ENCODE measurements around the gene PTPRD. TPM values are rescaled to one million over a fixed set of nuclear protein-coding genes. Genes with fewer than 3 reads are reported as not detected.

The PTPRD gene
- total RNA-seq, 1 experiment from 2014 or later = 1.8 TPM

- Mint-ChIP-seq H3K9me3 (ENCODE audit: low read depth, unreplicated experiment) (peaks cover 2% of the 10 kb centered on the region), H3K27ac (ENCODE audit: unreplicated experiment) (no peak overlapping the region), H3K4me3 (ENCODE audit: low read depth, unreplicated experiment) (no peak overlapping the region), H3K4me1 (ENCODE audit: low read depth, unreplicated experiment) (no peaks in the 10 kb centered on the region), H3K36me3 (ENCODE audit: insufficient read depth, unreplicated experiment) (peaks cover 9% of the 10 kb centered on the region), H3K27me3 (ENCODE audit: unreplicated experiment) (no peaks in the 10 kb centered on the region)
- CTCF ChIA-PET = no interaction called here
- BruUV-seq (replicated peaks) = no TSS peak
- intact Hi-C loops (cut with micrococcal nuclease; ENCODE audit: unreplicated experiment) = no loop called here
- TF ChIP-seq CTCF (IDR thresholded peaks at IDR 0.05; ENCODE audit: unreplicated experiment) = no peak
- no peak for DNase-seq
Measured at GRCh38 chr9:9615086-9615485, 997.7 kb downstream of the PTPRD start.

- Mint-ChIP-seq H3K9me3 (ENCODE audit: low read depth, unreplicated experiment) (peaks cover 2% of the 10 kb centered on the region), H3K4me3 (ENCODE audit: low read depth, unreplicated experiment) (no peak overlapping the region), H3K4me1 (ENCODE audit: low read depth, unreplicated experiment) (no peaks in the 10 kb centered on the region), H3K27ac (ENCODE audit: unreplicated experiment) (no peak overlapping the region), H3K27me3 (ENCODE audit: unreplicated experiment) (no peaks in the 10 kb centered on the region), H3K36me3 (ENCODE audit: insufficient read depth, unreplicated experiment) (peaks cover 9% of the 10 kb centered on the region)
- intact Hi-C loops (cut with micrococcal nuclease; ENCODE audit: unreplicated experiment) = no loop called here
- TF ChIP-seq CTCF (IDR thresholded peaks at IDR 0.05; ENCODE audit: unreplicated experiment) = no peak
- no peak for DNase-seq
- no TSS peak for BruUV-seq (replicated peaks)
- CTCF ChIA-PET = no interaction called here
Measured at GRCh38 chr9:9614607-9615006, 998.2 kb downstream of the PTPRD start.

GRCh38 chr9:9612755-9613154 lies 1000.0 kb downstream of the PTPRD start:
- H3K36me3 Mint-ChIP-seq (ENCODE audit: insufficient read depth, unreplicated experiment) = no peaks in the 10 kb centered on the region
- no peak overlapping the region for H3K4me3 Mint-ChIP-seq (ENCODE audit: low read depth, unreplicated experiment)
- H3K4me1 Mint-ChIP-seq (ENCODE audit: low read depth, unreplicated experiment) = no peaks in the 10 kb centered on the region
- H3K27ac Mint-ChIP-seq (ENCODE audit: unreplicated experiment) = no peak overlapping the region
- no peak for TF ChIP-seq CTCF (IDR thresholded peaks at IDR 0.05; ENCODE audit: unreplicated experiment)
- H3K9me3 Mint-ChIP-seq (ENCODE audit: low read depth, unreplicated experiment) = peaks cover 2% of the 10 kb centered on the region
- no peak for DNase-seq
- intact Hi-C loops (cut with micrococcal nuclease; ENCODE audit: unreplicated experiment) = no loop called here
- BruUV-seq (replicated peaks) = no TSS peak
- CTCF ChIA-PET = no interaction called here
- no peaks in the 10 kb centered on the region for H3K27me3 Mint-ChIP-seq (ENCODE audit: unreplicated experiment)

GRCh38 chr9:9612270-9612669 lies 1000.5 kb downstream of the PTPRD start:
- H3K27me3 Mint-ChIP-seq (ENCODE audit: unreplicated experiment) = no peaks in the 10 kb centered on the region
- intact Hi-C loops (cut with micrococcal nuclease; ENCODE audit: unreplicated experiment) = no loop called here
- no peak overlapping the region for H3K4me3 Mint-ChIP-seq (ENCODE audit: low read depth, unreplicated experiment)
- no peak for DNase-seq
- H3K36me3 Mint-ChIP-seq (ENCODE audit: insufficient read depth, unreplicated experiment) = no peaks in the 10 kb centered on the region
- H3K9me3 Mint-ChIP-seq (ENCODE audit: low read depth, unreplicated experiment) = no peaks in the 10 kb centered on the region
- TF ChIP-seq CTCF (IDR thresholded peaks at IDR 0.05; ENCODE audit: unreplicated experiment) = no peak
- CTCF ChIA-PET = no interaction called here
- no peaks in the 10 kb centered on the region for H3K4me1 Mint-ChIP-seq (ENCODE audit: low read depth, unreplicated experiment)
- BruUV-seq (replicated peaks) = no TSS peak
- no peak overlapping the region for H3K27ac Mint-ChIP-seq (ENCODE audit: unreplicated experiment)

Measured in Calu3 (cell line).